ENCODE data around the gene NUB1.

DNA sequence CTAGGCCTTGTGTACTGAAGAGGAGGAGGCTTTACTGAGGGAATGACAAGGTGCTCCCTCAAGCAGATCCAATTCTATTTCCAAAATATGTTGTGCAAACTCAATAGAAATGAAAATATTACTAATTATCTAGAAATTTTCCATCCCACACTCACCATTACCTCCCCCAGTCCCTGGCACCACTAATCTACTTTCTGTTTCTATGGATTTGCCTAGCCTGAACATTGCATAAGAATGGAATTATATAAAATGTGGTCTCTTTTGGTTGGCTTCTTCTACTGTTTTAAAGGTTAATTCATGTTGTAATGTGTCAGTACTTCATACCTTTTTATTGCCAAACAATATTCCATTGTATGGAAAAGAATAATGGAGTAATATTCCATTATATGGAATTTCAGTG, 18.7 kb upstream of the NUB1 start:
- no peak for TF ChIP-seq POLR2A (IDR thresholded peaks at IDR 0.05; ENCODE audit: low read length)
- TF ChIP-seq GATA1 (IDR thresholded peaks at IDR 0.05; ENCODE audit: low read depth, low read length) = no peak
